GM21737 (cell line): ENCODE data around the gene FAM117A.
A peak's percentile ranks its signal among the peaks of the same experiment; 100 is the strongest.
"Not testable (repeated sequence)": the region's sequence is repeated elsewhere in the genome, so short reads cannot be mapped to it uniquely, and the experiment has no call there.

Experiments used
- ATAC-seq: cut with Tn5 transposase; IDR thresholded peaks from one replicate; pipeline ENCODE4 v1.9.1; 2021; ENCODE audit warnings: mild to moderate bottlenecking, moderate library complexity; ENCODE audit not compliant: unreplicated experiment

The FAM117A gene

DNA sequence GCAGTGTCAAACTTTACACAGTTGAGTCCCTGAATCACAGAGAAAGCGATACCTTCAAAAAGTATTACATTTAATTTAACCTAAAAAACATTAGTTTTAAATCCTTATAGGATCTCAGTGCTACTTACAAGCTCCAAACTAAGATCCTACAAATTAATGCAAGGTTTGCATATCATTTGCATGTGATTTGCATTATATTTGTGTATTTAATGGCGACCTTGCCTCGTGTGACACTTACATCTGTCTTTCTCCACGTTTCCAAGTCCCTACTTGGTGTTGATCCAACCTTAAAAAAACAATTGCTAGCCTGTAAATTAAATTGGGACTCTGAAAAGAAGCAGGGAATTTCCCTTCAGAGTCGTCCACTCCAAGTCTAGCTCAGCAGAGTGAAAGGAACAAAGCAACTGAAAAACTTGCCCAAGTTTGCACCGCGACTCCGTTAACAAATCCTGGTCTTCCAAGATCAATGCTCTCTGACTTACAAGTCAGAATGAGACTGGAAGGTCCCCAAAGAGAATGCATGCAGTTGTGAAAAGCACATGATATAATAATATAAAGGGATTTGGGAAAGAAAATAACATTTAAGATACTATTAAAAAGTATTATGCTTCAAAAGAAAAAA is 739 bp upstream of the FAM117A start:
- ATAC-seq: no peak

DNA sequence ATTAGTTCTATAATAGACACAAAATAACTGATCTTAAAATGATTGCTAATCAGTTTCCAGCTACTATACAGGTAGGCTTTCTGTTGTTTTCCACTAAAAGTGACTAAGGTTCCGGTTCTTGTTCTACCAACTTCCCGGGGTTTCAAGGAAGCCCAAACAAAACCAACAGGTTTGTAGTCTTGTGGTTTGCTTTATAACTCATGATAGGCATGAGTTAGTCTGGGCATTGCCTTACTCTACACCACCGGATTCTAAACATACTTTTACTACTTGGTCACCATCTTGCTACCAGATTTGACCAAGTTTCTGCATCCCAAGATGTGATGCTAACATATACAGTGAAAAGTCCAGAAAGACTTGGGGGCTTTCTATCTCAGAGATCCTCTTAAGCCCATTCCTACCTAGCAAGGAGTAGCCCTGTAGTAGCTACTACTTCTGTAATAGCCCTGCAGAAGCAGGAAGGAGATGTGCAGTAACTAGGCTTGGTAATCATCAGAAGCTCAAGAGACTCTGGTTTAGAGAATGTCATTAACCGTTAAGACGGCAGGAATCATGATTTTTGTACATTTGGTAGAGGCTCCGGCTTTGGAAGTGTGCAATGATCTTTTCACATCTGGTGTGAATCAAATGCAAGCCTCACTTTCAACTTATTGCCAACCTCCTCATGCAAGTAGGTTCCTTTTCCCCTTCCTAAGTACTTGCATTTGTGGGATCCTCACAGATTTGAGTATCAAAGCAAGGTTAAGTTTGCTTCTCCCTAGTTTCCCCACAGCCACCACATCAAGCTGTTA is 1.6 kb downstream of the FAM117A start:
- ATAC-seq: no peak

DNA sequence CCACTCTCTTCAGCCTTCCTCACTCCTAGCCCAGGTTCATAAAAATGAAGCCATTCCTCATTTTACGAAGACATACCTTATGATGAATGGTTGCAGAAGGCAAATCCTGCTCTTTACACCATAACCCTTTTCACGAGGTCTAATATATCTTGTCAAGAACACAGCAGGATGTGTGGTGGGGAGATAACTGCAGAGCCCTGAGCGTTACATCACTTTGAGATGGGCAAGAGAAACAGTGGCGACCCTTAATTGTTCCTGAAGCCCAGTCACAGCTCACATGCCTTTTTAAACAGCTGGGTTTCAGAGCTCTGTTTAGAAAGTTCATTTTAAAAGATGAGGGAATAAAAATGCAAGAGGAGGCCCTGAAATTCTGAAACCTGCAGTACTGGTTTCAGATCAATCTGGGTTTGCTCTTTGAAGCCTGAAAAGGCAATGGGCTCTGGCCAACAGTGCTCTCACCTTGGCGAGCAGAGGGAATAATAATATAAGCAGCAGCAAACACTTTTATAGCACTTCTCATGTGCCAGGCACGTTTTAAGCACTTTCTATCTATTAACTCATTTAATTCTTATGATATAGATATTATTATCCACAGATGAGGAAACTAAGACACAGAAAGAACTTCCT is 2.9 kb downstream of the FAM117A start:
- no peak for ATAC-seq

DNA sequence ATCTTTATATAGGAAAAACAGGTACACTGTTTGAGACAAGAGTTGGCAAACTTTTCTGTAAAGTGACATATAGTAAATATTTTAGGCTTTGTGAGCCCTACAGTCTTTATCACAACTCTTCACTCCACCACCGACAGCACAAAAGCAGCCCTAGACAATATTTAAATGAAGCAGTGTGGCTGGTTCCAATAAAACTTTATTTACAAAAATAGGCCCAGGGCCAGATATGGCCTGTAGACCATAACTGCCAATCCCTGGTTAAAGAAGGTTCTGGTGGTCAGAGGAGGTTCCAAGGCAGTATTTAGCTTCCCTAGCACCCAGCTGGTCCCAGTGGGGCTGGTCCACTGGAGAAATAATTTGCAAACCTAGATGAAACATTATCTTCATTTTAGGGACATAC is 3.6 kb downstream of the FAM117A start:
- ATAC-seq: no peak

DNA sequence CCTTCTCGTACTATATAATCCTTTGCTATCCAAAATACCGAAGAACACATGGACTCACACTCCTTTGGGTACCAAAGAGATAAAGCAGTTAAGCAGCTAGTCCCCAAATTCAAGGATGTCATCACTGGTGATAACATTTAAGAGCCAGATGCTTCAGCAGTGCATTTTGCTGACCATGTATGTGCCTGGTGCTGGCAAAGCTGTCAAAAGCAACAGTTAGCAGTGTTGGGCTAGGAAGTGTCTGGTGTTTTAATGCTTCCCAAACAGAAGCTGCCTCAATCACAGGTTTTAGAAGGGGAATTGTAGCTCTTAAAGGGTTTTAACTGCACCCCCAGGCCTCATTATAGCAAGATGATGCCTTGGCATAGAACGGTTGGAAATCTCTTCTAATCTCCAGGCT is 4.7 kb downstream of the FAM117A start:
- no peak for ATAC-seq

DNA sequence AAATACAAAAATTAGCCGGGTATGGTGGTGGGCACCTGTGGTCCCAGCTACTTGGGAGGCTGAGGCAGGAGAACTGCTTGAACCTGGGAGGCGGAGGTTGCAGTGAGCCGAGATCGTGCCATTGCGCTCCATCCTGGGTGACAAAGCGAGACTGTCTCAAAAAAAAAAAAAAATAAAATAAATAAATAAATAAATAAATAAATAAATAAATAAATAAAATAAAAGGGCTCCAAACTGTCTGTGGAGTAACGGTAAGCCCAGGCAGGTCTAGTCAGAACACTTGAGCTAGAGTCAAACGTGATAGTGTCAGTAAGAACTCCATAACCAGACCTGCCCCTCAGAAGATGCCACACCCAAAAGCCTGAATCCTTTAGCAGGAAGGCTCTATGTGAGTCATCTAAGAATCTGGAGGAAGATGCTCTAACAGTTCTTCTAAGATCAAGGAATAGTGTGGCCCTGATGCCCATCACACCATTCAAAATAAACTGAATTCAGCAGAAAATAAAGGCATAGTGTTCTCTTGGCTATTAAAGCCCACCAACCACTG is 5.4 kb downstream of the FAM117A start:
- ATAC-seq: not testable (repeated sequence)

DNA sequence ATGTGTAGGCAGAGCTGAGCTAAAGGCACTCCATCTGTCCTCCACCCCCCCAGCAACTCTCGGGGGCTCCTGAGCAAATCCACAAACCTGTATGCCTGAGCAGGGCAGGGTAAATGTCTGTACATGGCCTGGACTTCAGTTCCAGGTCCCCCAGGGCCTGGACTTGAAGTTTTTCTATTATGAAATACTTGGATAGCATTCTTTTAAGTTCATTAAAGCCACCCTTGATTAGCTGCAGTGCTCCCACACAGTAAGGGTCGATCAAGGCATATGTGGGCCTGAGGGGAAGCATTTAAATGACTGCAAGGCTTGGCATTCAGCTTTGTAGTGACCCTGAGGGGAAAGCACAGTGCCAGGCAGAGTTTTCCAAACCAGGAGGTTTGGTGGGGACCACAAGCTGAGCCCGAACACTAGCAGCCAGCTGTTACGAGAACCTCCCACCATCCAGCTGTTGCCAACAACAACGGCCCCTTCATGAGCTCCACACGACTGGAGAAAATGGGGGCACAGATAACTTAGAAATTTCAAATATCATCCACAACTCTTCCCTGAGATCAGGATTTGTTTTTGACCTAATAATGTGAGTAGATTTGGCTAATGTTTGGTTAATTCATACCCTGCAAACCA is 6.7 kb downstream of the FAM117A start:
- ATAC-seq: no peak

DNA sequence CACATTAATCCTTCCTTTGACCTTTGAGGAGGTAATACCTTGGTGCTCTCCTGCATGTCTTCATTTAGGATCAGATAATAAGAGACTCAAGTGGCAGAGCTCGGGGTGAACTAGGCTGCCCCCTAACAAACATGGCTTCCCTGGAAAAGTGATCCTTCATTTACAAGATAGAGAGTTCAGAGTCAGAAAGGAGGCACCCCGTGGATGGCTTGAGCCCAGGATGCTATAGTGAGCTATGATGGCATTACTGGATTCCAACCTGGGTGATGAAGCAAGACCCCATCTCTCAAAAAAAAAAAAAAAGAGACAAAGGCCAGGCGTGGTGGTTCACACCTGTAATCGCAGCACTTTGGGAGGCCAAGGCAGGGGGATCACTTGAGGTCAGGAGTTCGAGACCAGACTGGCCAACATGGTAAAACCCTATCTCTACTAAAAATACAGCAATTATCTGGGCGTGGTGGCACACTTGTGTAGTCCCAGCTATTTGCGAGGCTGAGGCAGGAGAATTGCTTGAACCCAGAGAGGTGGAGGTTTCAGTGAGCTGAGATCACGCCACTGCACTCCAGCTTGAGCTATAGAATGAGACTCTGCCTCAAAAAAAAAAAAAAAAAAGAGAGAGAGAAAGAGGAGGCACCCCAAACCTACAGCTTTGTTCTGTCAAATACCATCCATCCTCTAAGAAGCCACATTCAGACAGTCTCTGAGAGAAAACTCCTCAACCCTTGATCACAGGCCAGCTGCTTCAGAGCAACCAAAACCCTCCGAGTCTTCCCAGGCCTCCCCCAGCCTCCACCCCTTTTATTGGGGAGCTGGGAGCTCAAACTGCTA is 7.4 kb downstream of the FAM117A start:
- no peak for ATAC-seq

DNA sequence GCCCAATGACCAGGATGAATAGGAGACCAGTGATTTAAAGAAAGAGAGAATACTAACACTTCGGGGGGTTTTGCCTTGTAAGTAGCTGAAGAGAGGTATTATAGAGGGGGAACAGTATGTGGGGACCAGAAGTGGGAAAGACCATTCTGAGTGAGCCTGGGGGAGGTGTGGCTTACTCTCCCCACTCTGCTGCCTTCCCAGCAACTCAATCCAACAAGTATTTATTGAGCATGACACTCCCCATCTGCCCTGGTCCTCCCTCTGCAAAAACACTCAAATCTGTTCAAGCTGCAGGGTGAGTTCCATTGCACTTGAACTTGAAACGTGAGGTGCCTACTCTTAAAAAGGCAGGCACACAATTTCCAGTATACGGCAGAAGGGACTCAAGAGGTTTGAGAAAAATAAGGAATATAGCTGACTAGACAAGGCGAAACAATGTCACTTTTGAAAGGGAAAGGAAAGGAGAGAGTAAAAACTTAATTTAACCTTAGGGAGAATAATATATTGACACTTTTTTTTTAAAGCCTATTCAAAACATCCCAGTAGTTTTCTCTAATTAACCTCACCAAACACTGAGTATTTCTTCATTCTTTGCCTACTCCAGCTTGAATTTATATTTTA is 8.2 kb downstream of the FAM117A start:
- no peak for ATAC-seq

DNA sequence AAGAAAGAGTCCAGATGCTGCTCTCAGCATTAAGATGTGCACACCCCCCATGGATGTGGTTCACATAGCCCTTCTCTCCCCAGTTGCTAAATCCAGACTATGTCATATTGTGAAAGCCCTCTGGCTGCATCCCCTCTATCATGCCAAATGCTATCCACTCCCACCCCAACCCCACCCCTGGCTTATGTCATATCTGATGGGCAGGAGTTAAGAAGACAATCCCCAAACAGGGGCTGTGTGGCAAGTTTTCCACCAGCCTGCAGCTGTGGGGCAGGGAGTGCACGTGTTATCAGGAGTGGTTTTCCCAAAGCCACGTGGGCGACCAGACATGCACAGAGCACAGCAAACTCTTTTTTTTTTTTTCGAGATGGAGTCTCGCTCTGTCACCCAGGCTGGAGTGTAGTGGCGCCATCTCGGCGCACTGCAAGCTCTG is 10.0 kb downstream of the FAM117A start:
- ATAC-seq: no peak

DNA sequence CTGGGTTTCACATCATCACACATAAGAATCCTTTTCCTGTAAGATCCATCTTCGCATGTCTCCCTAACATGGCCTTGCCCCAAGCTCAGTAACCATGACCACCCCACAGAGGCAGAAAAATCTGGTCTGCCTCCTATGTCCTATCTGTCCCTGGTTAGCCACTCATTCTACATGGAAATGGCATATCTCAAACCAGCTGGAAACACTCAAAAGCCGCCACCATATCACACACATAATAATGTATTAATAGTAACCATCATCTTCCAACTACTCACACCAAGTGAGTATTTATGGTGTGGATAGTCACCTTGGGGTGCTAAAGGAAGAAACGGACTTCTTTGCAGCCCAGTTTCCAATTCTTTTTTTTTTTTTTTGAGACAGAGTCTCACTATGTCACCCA is 11.4 kb downstream of the FAM117A start:
- ATAC-seq: no peak

DNA sequence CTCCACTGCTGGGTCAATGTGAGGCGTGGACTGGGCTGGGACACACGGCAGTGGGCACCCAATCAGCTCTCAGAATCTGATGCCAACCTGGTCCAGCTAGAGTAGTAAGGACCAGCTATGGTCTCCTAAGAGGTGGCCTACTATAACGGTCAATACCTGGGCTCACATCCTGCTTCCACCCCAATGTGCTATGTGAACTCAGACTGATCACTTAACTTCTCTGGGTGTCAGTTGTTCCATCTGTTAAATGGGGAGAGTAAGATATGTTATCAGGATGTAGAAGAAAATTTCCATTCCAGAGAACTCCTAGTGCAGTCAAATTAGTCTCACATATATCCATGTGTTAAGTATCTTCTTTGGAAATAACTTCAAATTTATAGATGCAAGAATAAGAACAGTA is 14.2 kb downstream of the FAM117A start:
- ATAC-seq: no peak

DNA sequence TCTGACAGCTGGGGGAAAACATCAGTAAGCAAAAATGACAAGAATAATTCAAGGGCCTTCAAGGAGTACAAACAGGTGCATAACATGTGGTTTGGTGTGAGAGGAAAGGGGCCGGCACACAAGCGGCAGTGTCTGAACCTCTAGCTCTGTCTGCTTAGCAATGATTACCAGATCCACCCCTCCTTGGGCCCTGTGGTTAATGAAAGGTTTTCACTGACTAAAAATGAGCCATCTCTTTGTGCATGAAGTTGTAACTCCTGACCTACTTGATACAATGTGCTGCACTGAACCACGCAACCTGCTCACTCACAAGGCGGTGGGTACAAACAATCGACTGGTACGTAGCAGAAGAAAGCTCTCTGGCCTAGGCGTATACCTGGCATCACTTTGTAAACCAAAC is 15.1 kb downstream of the FAM117A start:
- ATAC-seq: peak; percentile 71

DNA sequence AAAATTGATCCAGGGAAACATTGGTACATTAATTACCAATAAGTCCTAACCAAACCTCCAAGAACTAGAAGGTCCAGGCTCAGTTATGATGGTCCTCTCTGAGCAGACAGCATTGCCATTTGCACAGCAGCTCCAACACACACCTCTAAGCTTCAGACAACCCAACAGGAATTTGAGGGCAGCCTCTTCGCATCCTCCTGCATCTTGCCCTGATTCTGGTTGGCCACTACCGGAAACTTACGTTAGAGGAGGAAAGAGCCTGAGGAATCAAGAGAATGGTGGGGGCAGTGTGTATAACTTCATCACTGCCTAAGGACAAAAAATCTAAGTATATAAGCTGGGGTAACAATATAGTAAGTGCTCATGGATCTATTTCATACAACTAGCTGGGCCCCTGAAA is 15.7 kb downstream of the FAM117A start:
- ATAC-seq: no peak

DNA sequence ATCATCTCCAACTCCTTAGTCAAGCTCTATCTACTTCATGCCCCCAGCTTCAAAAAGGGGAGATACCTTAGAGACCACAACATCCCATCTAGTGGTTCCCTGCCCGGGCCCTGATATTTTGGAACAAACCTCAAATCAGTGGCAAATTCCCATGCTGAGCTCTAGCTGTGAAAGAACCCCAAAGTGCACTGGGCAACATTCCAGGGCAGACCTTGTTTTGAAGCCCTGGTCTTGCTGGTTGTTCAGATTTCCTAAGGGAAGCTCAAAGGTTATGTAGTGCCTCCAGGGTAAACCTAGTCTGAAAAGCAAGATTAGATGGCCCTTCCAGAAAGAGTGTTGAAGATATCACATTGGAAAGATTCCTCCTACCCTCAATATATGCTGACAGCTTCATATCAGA is 16.3 kb downstream of the FAM117A start:
- no peak for ATAC-seq

DNA sequence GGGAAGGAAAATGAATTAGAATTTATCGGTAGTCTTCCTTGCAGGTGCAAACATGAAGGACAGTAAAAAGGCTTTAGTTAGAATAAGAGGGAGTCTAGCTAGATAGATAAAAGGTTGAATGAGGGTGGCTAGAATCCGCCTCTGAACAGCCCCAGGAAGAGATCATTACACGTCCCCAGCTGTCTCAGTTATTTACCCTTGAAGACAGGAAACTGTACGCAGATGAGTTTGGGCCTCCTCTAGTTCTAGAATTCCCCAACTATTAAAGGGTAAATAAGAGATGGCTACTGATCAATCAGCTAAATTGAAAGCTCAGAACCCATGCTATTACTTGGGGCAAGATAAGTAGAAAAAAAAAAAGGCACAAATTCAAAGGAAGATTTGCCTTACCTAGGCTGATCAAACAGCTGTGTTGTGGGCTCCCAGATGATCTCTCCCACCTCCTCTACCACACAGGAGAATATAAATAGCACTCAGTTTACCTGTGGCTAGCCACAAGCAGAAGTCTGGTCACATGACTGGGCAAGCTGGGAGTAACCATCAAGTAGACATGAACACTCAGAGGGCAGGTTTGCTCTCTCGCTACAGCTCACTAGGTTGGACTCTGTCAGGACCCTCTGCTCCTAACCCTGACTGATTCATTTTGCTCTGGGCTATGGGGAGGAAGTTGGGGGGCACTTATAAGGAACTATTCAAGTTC is 17.0 kb downstream of the FAM117A start:
- peak; percentile 41 for ATAC-seq

DNA sequence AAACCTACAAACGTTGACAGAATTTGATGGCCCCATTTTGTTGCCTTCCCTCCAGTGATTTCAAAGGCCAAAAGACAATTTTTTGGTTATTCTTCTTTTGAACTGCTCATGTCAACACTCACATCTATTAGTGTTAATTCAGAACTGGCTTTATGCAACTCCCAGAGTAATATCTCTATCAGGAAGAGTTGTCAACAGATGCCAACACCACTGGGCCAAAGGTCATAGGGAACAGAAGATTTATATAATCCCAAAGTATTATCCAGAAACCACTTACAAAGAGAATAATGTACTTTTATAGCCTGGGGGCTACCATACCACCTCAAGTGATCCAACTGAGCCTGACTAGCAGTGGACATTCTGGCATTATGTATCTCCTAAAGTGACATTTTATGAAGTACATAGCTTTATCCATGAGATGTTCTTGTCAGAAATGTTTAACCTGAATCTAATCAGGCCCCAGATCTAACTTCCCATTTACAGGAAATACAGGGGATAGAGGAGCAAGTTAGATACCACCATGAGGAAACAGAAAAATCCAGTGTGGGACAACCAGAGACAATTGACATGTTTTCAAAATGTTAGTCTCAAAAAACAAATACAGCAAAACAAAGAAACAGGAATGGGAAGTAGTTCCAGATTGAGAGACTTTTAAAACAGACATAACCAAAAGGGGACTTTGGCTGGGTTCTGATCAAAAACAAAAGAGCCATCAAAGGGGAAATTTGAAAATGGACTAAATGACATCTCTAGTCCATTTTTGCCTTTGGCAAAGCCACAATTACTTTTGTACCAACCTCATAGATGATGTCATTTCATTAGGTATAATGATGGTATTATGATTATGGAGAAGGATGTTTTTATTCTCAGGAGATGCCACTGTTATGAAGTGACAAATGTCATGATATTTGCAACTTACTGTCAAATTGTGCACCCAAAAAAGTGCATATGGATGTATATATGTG is 18.5 kb downstream of the FAM117A start:
- no peak for ATAC-seq

DNA sequence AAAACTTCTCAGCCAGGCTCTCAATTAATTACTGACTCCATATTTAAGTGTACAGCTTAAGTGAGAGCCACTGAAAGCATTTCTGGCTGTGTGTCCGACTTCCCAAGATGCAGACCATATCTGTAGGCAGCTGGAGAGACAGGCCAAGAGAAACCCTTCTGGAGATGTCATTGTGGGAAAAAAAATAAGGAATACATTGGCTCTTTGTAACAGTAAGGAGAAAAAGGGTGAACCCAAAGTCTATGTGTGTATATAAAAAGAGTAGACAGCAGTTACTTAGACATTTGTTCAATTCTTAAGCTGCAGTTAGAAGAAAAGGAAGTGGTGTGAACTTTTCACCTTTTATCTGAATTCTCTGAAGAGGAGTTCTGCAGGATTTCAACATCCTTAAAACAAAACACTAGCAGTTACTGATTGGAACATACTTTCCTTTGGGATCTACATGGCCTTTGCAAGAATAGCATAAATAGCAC is 21.7 kb downstream of the FAM117A start:
- no peak for ATAC-seq
